Stomach smooth muscle (tissue), 2 donors: ENCODE measurements around the gene OVAAL.

ENCODE experiments used
- H3K27ac ChIP-seq: one replicate; pipeline ENCODE4 v1.7.0; 2013; ENCODE audit warnings: mild to moderate bottlenecking, low read length, inconsistent platforms
- H3K27me3 ChIP-seq, 2 donors: one replicate each; pipeline ENCODE4 v1.7.0; 2013; ENCODE audit warnings: low read length in 2 of 2; ENCODE audit not compliant: insufficient read depth in 2 of 2, control insufficient read depth in 1 of 2
- H3K36me3 ChIP-seq, 2 donors: one replicate each; pipeline ENCODE4 v1.7.0; 2013; ENCODE audit warnings: low read length in 2 of 2; ENCODE audit not compliant: control insufficient read depth in 2 of 2, insufficient read depth in 2 of 2
- H3K4me1 ChIP-seq: one replicate; pipeline ENCODE4 v1.7.0; 2013; ENCODE audit warnings: low read length; ENCODE audit not compliant: control insufficient read depth, insufficient read depth
- H3K4me3 ChIP-seq, 2 donors: one replicate each; pipeline ENCODE4 v1.7.0; 2013; ENCODE audit warnings: low read length in 2 of 2
- H3K9ac ChIP-seq, 2 donors: one replicate each; pipeline ENCODE4 v1.7.0; 2013; ENCODE audit warnings: low read length in 2 of 2, mild to moderate bottlenecking in 1 of 2
- H3K9me3 ChIP-seq, 2 donors: one replicate each; pipeline ENCODE4 v1.7.0; 2013; ENCODE audit warnings: low read length in 2 of 2; ENCODE audit not compliant: control insufficient read depth in 2 of 2
- donor health status: healthy.
- donor health status: Pancreatic carcinoma.

Gene OVAAL

GRCh38 chr1:180558664-180559063 lies at the start of gene OVAAL:
Gene OVAAL, plus strand, starts transcription at chr1:180558964.
- no peak within 1 kb of the TSS for H3K27ac ChIP-seq
- H3K4me1 ChIP-seq, result no peaks in the 10 kb centered on the region
- no peak within 1 kb of the TSS for H3K4me3 ChIP-seq

GRCh38 chr1:180510882-180511281 lies 47.9 kb upstream of the OVAAL start:
- no peaks in the 10 kb centered on the region for H3K27me3 ChIP-seq
- no peak overlapping the region for H3K9ac ChIP-seq
- H3K9me3 ChIP-seq, result no peaks in the 10 kb centered on the region

More at GRCh38 chr1:180558664-180559063, at the start of gene OVAAL:
- H3K9ac ChIP-seq, result no peak within 1 kb of the TSS
- no peaks in the 10 kb centered on the region for H3K9me3 ChIP-seq
- no peaks in the 10 kb centered on the region for H3K36me3 ChIP-seq
- H3K27me3 ChIP-seq, result no peaks in the 10 kb centered on the region

GRCh38 chr1:180513531-180513930 lies 45.2 kb upstream of the OVAAL start:
- H3K27ac ChIP-seq, result no peak overlapping the region
- H3K4me1 ChIP-seq, result no peaks in the 10 kb centered on the region
- no peak overlapping the region for H3K4me3 ChIP-seq
- H3K9ac ChIP-seq, result no peak overlapping the region
- H3K27me3 ChIP-seq, result no peaks in the 10 kb centered on the region
- H3K9me3 ChIP-seq, result no peaks in the 10 kb centered on the region
- no peaks in the 10 kb centered on the region for H3K36me3 ChIP-seq

More at GRCh38 chr1:180510882-180511281, 47.9 kb upstream of the OVAAL start:
- Histone ChIP-seq H3K4me1 (no peaks in the 10 kb centered on the region), H3K36me3 (no peaks in the 10 kb centered on the region), H3K27ac (no peak overlapping the region), H3K4me3 (no peak overlapping the region)

DNA sequence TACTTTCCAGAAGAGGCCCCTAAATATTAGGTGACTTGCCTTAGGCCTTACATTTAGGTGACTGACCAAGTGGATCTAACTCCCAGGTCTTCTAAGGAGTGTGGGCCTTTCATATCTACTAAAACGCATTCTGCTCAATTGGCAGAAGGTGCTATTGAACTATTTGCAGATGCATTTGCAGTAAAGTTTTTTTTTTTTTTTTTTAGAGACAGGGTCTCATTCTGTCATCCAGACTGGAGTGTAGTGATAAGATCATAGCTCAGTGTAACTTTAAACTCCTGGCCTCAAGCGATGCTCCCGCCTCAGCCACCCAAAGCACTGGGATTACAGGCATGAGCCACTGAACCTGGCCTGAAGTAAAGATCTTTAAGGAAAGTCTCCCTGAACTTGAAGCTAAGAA lies 43.4 kb upstream of the OVAAL start:
- H3K4me3 ChIP-seq, result no peak overlapping the region
- no peaks in the 10 kb centered on the region for H3K9me3 ChIP-seq
- H3K27ac ChIP-seq, result no peak overlapping the region
- H3K9ac ChIP-seq, result no peak overlapping the region
- no peaks in the 10 kb centered on the region for H3K27me3 ChIP-seq
- H3K36me3 ChIP-seq, result no peaks in the 10 kb centered on the region
- H3K4me1 ChIP-seq, result no peaks in the 10 kb centered on the region

DNA sequence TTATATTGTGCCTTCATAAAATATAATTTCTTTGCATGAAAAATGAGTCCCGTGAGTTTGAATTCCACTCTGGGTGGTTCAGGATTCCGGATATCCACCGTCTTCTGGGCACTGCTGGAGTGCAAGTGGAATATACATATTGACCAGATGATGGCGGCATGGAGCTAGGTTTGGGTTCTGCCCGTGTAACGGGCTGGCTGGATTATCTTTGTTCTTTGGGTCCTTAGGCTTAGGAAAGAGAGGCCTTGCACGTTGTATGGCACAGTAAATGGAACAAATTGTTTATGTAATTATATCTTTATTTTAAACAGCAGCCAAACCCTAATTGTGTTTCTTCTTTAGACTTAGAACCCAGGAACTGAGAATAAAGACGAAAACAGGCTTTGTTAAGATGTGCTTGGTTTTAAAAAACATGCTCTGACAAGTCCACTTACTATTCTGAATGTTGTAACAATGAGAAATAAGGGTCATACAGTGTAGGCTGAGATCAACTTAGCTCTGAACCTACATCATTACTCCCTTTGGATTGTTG lies 42.8 kb upstream of the OVAAL start:
- H3K9ac ChIP-seq, result peak overlapping the region in 1 of 2 donors; percentile 4
- H3K9me3 ChIP-seq, result no peaks in the 10 kb centered on the region
- no peaks in the 10 kb centered on the region for H3K36me3 ChIP-seq
- H3K27ac ChIP-seq, result no peak overlapping the region
- no peaks in the 10 kb centered on the region for H3K27me3 ChIP-seq
- no peaks in the 10 kb centered on the region for H3K4me1 ChIP-seq
- no peak overlapping the region for H3K4me3 ChIP-seq

DNA sequence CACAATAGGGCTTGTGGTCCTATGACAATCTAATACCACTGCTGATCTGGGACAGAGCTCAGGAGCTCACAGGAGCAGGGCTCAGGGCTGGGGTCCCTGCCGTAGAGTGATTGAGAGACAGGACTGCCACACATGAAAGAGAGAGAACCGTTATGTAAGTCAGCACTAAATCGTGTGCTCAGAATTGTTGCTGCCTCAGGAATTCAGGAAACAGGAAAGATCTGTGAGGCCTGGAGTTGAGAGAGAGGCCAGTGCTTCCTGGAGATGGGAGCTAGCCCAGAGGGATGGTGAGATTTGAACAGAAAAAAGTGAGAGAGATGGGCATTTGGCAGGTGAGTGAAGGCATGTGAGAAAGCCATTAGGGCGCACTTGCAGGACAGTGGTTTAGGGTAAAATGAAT lies 38.9 kb upstream of the OVAAL start:
- Histone ChIP-seq H3K4me3 (no peak overlapping the region), H3K27ac (no peak overlapping the region), H3K36me3 (no peaks in the 10 kb centered on the region), H3K27me3 (peaks cover 0 to 5% of the 10 kb centered on the region in 2 donors), H3K9me3 (no peaks in the 10 kb centered on the region), H3K9ac (no peak overlapping the region), H3K4me1 (no peaks in the 10 kb centered on the region)

DNA sequence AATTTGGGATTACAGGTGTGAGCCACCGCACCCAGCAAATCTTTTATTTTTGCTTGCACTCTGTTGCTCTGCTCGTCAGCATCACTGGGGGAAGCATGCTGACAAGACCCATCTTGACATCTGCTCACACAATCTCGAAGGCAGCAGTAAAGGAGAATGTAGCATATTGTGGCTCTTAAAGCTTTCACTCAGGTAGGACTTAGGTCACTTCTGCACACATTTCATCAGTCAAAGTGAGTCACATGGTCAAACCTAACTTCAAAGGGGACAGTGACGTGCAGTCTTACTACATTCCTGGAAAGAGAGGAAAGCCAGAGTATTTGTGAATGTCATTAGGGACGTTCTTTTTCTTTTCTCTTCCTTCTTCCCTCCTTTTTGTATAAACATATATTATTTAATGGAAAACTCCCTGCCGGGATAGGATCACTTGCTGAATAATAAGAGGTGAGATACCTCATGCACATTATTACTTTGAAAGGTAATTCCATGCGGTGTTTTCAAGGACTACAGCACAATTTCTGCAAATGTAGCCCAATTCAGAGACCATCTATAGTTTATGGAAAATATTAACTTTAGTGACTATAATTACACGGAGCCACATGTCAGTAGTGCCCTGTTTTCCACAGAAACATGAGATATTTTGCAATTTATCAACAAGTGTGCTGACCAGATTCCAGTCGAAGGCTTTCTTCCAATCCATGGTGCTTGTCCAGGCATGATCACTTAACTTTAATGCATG lies 37.1 kb upstream of the OVAAL start:
- Histone ChIP-seq H3K9ac (no peak overlapping the region), H3K4me1 (no peaks in the 10 kb centered on the region), H3K27ac (no peak overlapping the region)

GRCh38 chr1:180522213-180522515 lies 36.6 kb upstream of the OVAAL start:
- no peak overlapping the region for H3K27ac ChIP-seq

More for the DNA sequence above, 37.1 kb upstream of the OVAAL start:
- no peaks in the 10 kb centered on the region for H3K36me3 ChIP-seq
- H3K9me3 ChIP-seq, result no peaks in the 10 kb centered on the region
- peaks cover 0 to 5% of the 10 kb centered on the region in 2 donors for H3K27me3 ChIP-seq
- no peak overlapping the region for H3K4me3 ChIP-seq

DNA sequence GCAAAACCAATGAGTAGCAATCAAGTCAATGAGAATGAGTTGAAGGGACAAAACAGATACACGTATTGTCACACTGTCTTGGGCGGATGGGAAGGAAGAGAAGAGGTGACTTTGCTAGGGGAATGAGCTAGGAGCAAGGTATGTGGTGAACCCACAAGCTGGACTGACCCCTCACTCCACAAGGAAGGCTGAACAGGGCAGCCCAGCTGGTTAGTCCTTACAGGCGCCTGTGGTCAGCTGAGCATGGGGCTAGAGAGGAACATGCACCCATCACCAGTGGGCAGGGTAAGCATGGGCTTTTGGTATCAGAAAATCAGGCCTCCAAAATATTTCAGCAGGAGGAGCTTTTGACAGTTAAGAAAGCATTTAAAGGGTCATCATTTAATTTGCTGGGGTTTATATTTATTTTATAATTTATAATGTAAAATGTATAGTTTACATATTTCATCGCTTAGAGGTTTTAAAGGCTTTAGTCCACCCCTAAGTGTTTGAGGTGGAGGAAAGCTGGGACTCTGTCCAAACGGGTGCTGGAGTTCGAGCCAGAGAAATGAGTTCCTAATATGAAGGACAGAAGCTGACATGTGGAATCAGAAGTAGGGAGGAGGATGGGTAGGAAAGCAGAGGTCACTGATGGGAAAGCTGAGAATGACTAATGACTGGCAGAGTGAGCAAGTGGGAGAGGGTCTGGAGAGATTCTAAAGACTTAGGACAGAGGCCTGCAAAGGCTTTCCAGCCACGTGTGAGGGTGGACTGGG lies 34.4 kb upstream of the OVAAL start:
- Histone ChIP-seq H3K27ac (no peak overlapping the region), H3K27me3 (peaks cover 0 to 5% of the 10 kb centered on the region in 2 donors), H3K9me3 (no peaks in the 10 kb centered on the region), H3K4me3 (no peak overlapping the region), H3K36me3 (no peaks in the 10 kb centered on the region), H3K9ac (no peak overlapping the region), H3K4me1 (no peaks in the 10 kb centered on the region)

More at GRCh38 chr1:180522213-180522515, 36.6 kb upstream of the OVAAL start:
- Histone ChIP-seq H3K4me3 (no peak overlapping the region), H3K9me3 (no peaks in the 10 kb centered on the region), H3K4me1 (no peaks in the 10 kb centered on the region), H3K27me3 (peaks cover 0 to 5% of the 10 kb centered on the region in 2 donors), H3K36me3 (no peaks in the 10 kb centered on the region), H3K9ac (no peak overlapping the region)

GRCh38 chr1:180524915-180525714 lies 33.6 kb upstream of the OVAAL start:
- Histone ChIP-seq H3K9me3 (no peaks in the 10 kb centered on the region), H3K9ac (no peak overlapping the region), H3K27ac (no peak overlapping the region), H3K4me1 (no peaks in the 10 kb centered on the region), H3K27me3 (peaks cover 0 to 5% of the 10 kb centered on the region in 2 donors), H3K36me3 (no peaks in the 10 kb centered on the region), H3K4me3 (no peak overlapping the region)
